HS-5 (cell line): ENCODE results near the gene SFMBT1.
A peak's percentile ranks its signal among the peaks of the same experiment; 100 is the strongest.

Source experiments
- DNase-seq: peaks from one replicate; pipeline ENCODE4 v3.0.0-alpha.2; 2012; ENCODE audit warnings: low read depth

The SFMBT1 gene

GRCh38 chr3:53045518-53046170 lies at the start of gene SFMBT1:
Gene SFMBT1 (minus strand): TSS chr3:53046073. CDS start chr3:52969128, 76,945 bp downstream.
- peak; percentile 10 for DNase-seq

- DNase-seq, result no peak
Measured at GRCh38 chr3:53092942-53093341, 47.1 kb upstream of the SFMBT1 start.

DNA sequence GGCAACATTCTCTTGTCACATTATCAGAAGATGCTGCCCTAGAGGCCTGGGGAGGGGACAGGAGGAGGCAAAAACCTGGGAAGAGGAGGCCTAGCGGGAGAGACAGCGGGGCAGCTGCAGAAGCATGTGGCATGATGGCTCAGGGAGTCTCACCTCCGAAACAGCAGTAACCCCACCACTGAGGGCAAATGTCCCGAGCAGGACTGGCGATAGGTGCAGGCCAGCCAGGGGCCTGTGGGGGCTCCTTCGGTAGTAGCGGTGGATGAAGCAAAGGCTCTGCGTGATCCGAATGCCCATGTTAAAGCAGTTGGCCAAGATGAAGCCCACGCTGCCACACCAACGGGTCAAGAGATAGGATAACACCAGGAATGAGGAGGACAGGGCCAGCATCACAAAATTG lies 46.3 kb upstream of the SFMBT1 start:
- no peak for DNase-seq

DNA sequence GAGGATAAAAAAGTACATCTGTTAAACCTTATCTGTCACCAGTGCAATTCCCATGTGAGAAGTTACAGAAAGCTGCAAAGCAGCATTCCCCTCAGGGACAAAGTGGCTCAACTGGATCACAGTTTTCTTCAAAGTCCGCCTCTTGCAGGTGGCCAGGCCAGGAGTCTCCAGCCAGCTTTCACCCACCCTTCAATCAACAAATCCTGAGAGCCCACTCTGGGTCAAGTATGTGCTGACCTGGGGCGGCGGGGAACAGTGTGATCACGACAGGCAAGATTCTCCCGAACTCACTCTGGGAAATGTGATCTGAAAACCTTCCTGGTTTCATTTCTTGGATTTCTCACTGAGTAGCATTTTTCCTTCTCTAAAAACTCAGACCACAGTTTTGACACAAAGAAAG lies 45.1 kb upstream of the SFMBT1 start:
- no peak for DNase-seq

DNA sequence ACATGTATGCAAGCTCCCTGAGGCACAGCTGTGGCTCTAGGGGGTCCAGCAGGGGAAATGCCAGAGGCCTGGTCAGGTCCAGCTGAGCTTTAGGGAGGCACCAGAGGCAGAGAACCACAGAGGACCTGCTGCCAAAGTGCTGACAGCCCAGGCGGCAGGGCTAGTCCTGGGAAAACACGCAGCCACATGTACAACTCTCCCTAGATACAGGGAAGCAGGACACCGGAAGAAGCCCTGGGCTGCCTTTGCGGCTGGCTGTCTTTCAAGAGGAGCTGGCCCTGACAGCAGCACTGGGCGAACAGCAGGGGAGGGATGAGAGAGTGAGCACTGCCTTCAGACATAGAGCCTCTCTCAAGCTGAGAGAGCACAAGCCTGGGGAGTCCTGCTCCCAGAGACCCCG lies 43.6 kb upstream of the SFMBT1 start:
- DNase-seq, result no peak

- no peak for DNase-seq
Measured at GRCh38 chr3:53085476-53085875, 39.6 kb upstream of the SFMBT1 start.

DNA sequence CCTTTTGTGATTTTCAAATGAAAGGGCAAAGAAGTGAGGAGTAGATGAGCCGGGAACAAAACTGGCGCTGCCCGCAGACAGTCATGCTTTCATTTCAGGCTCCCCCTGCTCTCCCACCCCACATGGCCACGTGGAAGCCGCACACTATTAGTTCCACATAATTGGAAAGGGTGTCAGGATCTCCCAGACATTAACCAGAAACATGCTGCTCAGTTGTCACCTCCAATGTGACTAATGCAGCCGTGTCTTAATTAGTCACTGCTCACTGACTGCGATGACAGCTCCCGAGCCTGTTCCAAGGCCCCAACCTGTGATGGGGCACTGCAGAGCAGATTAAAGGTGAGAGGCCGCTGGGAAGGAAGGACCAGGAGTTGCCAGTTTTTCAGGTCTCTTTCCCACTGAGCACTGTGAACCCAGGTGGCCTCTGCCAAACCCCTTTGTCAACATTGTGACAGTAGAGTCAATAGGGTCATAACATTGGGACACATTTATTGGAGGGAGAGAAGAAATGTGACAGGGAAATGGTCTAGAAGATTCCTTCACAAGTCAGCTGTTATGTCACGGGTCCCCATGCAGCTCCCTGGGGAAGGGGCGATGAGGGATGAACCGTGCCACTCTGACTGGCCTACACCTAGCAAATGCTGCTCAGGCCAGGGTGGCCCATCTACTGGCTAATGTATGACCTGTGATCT lies 38.6 kb upstream of the SFMBT1 start:
- no peak for DNase-seq

- DNase-seq, result no peak
Measured at GRCh38 chr3:53083949-53084309, 38.1 kb upstream of the SFMBT1 start.

GRCh38 chr3:53083521-53083920 lies 37.6 kb upstream of the SFMBT1 start:
- DNase-seq, result peak; percentile 9

DNA sequence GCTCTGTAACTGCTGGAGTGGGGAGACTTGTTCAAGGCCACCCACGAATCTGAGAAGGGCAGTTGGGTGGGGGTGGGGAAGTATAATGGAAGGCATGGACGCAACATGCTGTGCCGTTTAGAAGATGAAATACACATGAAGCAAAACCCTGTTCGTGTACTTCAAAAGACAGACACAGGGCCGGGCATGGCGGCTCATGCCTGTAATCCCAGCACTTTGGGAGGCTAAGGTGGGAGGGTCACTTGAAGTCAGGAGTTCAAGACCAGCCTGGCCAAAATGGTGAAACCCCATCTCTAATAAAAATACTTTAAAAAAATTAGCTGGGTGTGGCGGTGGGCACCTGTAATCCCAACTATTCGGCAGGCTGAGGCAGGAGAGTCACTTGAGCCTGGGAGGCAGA lies 36.9 kb upstream of the SFMBT1 start:
- no peak for DNase-seq

- DNase-seq, result no peak
Measured at GRCh38 chr3:53081318-53081717, 35.4 kb upstream of the SFMBT1 start.

GRCh38 chr3:53080612-53081205 lies 34.8 kb upstream of the SFMBT1 start:
- DNase-seq, result no peak

GRCh38 chr3:53079791-53080555 lies 34.1 kb upstream of the SFMBT1 start:
- DNase-seq, result no peak

- DNase-seq, result no peak
Measured at GRCh38 chr3:53079147-53079546, 33.3 kb upstream of the SFMBT1 start.

DNA sequence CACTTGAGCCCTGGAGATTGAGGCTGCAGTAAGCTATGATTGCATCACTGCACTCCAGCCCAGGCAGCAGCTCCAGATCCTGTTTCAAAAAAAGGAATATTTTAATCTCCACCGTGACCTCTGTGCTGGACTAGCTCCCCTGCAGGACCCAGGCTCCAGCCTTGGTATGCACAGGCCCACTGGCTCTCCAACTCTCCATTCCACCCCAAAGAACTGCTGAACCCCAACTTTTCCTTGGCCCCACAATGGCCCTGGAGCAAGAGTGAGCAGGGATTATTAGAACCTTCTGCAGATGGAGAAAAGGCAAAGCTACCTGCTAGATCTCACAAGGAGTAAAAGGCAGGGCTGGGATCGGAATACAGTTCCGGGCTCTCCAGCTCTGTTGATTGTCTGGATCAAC lies 32.8 kb upstream of the SFMBT1 start:
- no peak for DNase-seq

- no peak for DNase-seq
Measured at GRCh38 chr3:53077476-53078220, 31.8 kb upstream of the SFMBT1 start.

GRCh38 chr3:53075743-53076140 lies 29.9 kb upstream of the SFMBT1 start:
- DNase-seq, result no peak

GRCh38 chr3:53074761-53075742 lies 29.2 kb upstream of the SFMBT1 start:
- DNase-seq, result no peak

GRCh38 chr3:53074366-53074696 lies 28.5 kb upstream of the SFMBT1 start:
- no peak for DNase-seq

GRCh38 chr3:53073553-53074365 lies 27.9 kb upstream of the SFMBT1 start:
- no peak for DNase-seq
